K562 (cell line): ENCODE data around the gene FRMD4A. TPM values are rescaled to one million over a fixed set of nuclear protein-coding genes. Genes with fewer than 3 reads are reported as not detected.

Experiments
- ATAC-seq: fragments of 200-7000 bp; cut with Tn5 transposase; 3 replicates; pipeline ENCODE4 v1.9.1; 2020; ENCODE audit warnings: moderate library complexity
- BruUV-seq: library from RNA; stranded (reverse); fragments of 400-500 nt; replicated peaks from 2 replicates; lab custom pipeline; 2021; lab: Mats Ljungman, UMichigan
- CTCF ChIA-PET: fragments of 300-600 bp; formaldehyde crosslinking; extraction: SDS; loops from one replicate; lab custom pipeline; 2021; ENCODE audit warnings: low intra/inter-chr PET ratio; lab: Yijun Ruan, JAX
- POLR2A ChIA-PET: fragments of 300-600, 350-650 bp; sonication (Branson Sonifier 250); formaldehyde crosslinking; extraction: SDS; loops from one replicate; lab custom pipeline; 2021; ENCODE audit warnings: antibody characterized with exemption, inconsistent platforms; lab: Yijun Ruan, JAX
- DNase-seq, 4 experiments: peaks; one replicate each; pipeline versions ENCODE4 v3.0.0 to v3.0.0-alpha.2; 2011 to 2018; ENCODE audit warnings: low spot score in 3 of 4, mixed read lengths in 3 of 4; ENCODE audit errors: extremely low read depth in 1 of 4
- FAIRE-seq: peaks from 2 replicates; lab custom pipeline; 2011; peaks lifted over from hg19 to GRCh38; lab: Jason Lieb, UNC
- H2AFZ ChIP-seq: 2 replicates; pipeline ENCODE4 v1.6.0; 2011; ENCODE audit warnings: low read depth, low read length, control low read depth, inconsistent platforms
- H3K27ac ChIP-seq: fragments of 200-600 bp; 3 replicates; pipeline ENCODE4 v1.8.0; 2011; ENCODE audit warnings: low read depth, mild to moderate bottlenecking, control low read depth, inconsistent platforms, low read length, moderate library complexity, mixed read lengths; ENCODE audit errors: extremely low read depth
- H3K27me3 ChIP-seq, 2 experiments: fragments of 300-600 bp in 1 of 2; 2 replicates in 1 of 2; 3 replicates in 1 of 2; pipeline versions ENCODE4 v1.6.0 to v1.8.0; 2011; ENCODE audit warnings: inconsistent platforms in 2 of 2, low read length in 2 of 2, mild to moderate bottlenecking in 1 of 2, mixed read lengths in 1 of 2, moderate library complexity in 1 of 2; ENCODE audit not compliant: control insufficient read depth in 2 of 2, insufficient read depth in 2 of 2
- H3K36me3 ChIP-seq: fragments of 300-600 bp; 3 replicates; pipeline ENCODE4 v1.8.0; 2011; ENCODE audit warnings: mild to moderate bottlenecking, low read length, inconsistent platforms; ENCODE audit not compliant: control insufficient read depth, insufficient read depth
- H3K4me1 ChIP-seq, 2 experiments: fragments of 200-600 bp in 1 of 2; replicated peaks in 1 of 2; 2 replicates in 1 of 2; 3 replicates in 1 of 2; pipeline versions ENCODE4 v1.5.1 to v1.8.0; 2011; ENCODE audit warnings: inconsistent platforms in 2 of 2, low read length in 2 of 2, mild to moderate bottlenecking in 1 of 2, mixed read lengths in 1 of 2, moderate library complexity in 1 of 2; ENCODE audit not compliant: control insufficient read depth in 2 of 2, insufficient read depth in 2 of 2
- H3K4me2 ChIP-seq: 2 replicates; pipeline ENCODE4 v1.6.1; 2011; ENCODE audit warnings: low read length, control low read depth, inconsistent platforms, mixed read lengths; ENCODE audit not compliant: insufficient read depth
- H3K4me3 ChIP-seq: fragments of 200-600 bp; sonication (generic), shearing (Covaris generic); 2 replicates; pipeline ENCODE4 v1.5.1; 2016; ENCODE audit warnings: control low read depth, inconsistent platforms
- H3K79me2 ChIP-seq: fragments of 200-600 bp; 3 replicates; pipeline ENCODE4 v1.8.0; 2011; ENCODE audit warnings: low read length, inconsistent platforms; ENCODE audit not compliant: control insufficient read depth, insufficient read depth
- H3K9ac ChIP-seq, 2 experiments: 2 replicates each; pipeline versions ENCODE4 v1.6.0 to v1.6.1; 2011; ENCODE audit warnings: low read depth in 2 of 2, low read length in 2 of 2, control low read depth in 1 of 2, inconsistent platforms in 1 of 2, mild to moderate bottlenecking in 1 of 2, mixed read lengths in 1 of 2; ENCODE audit not compliant: insufficient read depth in 1 of 2
- H3K9me1 ChIP-seq: one replicate; pipeline ENCODE4 v1.6.0; 2011; ENCODE audit warnings: inconsistent platforms, mild to moderate bottlenecking, low read length, moderate library complexity; ENCODE audit not compliant: control insufficient read depth, insufficient read depth
- H3K9me3 ChIP-seq: replicated peaks from 2 replicates; pipeline ENCODE4 v1.5.1; 2011; ENCODE audit warnings: low read depth, low read length, inconsistent platforms; ENCODE audit not compliant: control insufficient read depth, insufficient read depth
- H4K20me1 ChIP-seq: replicated peaks from 2 replicates; pipeline ENCODE4 v1.6.1; 2011; ENCODE audit warnings: low read length, inconsistent platforms, mixed read lengths; ENCODE audit not compliant: control insufficient read depth, insufficient read depth
- ATF3 ChIP-seq, 2 experiments: fragments of 450-650 bp in 1 of 2; sonication (generic) in 1 of 2; formaldehyde crosslinking in 1 of 2; IDR thresholded peaks in 1 of 2; conservative IDR thresholded peaks in 1 of 2; 2 replicates each; pipeline versions ENCODE4 v1.6.1 to v1.8.1; 2016 to 2023; ENCODE audit warnings: mild to moderate bottlenecking in 2 of 2, moderate library complexity in 2 of 2, inconsistent platforms in 1 of 2, missing genetic modification reagents in 1 of 2
- CTCF ChIP-seq, 3 experiments: IDR thresholded peaks in 2 of 3; conservative IDR thresholded peaks in 1 of 3; 2 replicates each; pipeline ENCODE4 v1.5.1; 2011 to 2012; ENCODE audit warnings: low read length in 3 of 3, mild to moderate bottlenecking in 3 of 3, control low read depth in 2 of 3, improper control_type of control experiment in 1 of 3, inconsistent platforms in 1 of 3, low read depth in 1 of 3, mixed read lengths in 1 of 3, moderate library complexity in 1 of 3; ENCODE audit not compliant: insufficient read depth in 2 of 3
- KAT7 ChIP-seq: sonication (generic); formaldehyde crosslinking; IDR thresholded peaks from 2 replicates; pipeline ENCODE4 v1.8.0; 2022; ENCODE audit warnings: missing genetic modification reagents, mild to moderate bottlenecking, borderline replicate concordance
- MGA ChIP-seq: fragments of 450-650 bp; IDR thresholded peaks from 2 replicates; pipeline ENCODE4 v1.6.1; 2016; ENCODE audit warnings: mild to moderate bottlenecking, moderate library complexity
- PRPF4 ChIP-seq: fragments of 200-400 bp; formaldehyde crosslinking; IDR thresholded peaks from one replicate; pipeline ENCODE4 v1.6.1; 2017; ENCODE audit warnings: low read length, low read depth, mild to moderate bottlenecking; ENCODE audit not compliant: insufficient read depth, poor library complexity, severe bottlenecking
- SMARCC2 ChIP-seq: fragments of 450-650 bp; IDR thresholded peaks from 2 replicates; pipeline ENCODE4 v1.6.1; 2017; ENCODE audit warnings: antibody characterized with exemption, moderate library complexity, mild to moderate bottlenecking, low read depth
- ZBTB17 ChIP-seq: fragments of 450-650 bp; formaldehyde crosslinking; IDR thresholded peaks from 2 replicates; pipeline ENCODE4 v1.4.0; 2020; ENCODE audit warnings: mild to moderate bottlenecking
- WGBS: fragments of 100-300 bp; shearing (Covaris generic); methylation state at CpG from one replicate; pipeline ENCODE4 v1.1.6; 2016; ENCODE audit warnings: low coverage, mixed read lengths; ENCODE audit not compliant: insufficient coverage; ENCODE audit errors: missing lambda C conversion rate; 5-methylcytosine and 5-hydroxymethylcytosine counted together
- in situ Hi-C: fragments of 300-500 bp; cut with MboI; formaldehyde crosslinking; loops from 4 replicates; pipeline ENCODE4 v1.15.0; 2018; ENCODE audit warnings: inconsistent platforms, mixed read lengths
- intact Hi-C: fragments of 100-400 bp; cut with micrococcal nuclease; formaldehyde crosslinking; loops from 2 replicates; pipeline ENCODE4 v1.14.2; 2022
- polyA plus RNA-seq, 8 experiments: library from polyadenylated mRNA; depleted of rRNA in 4 of 8; stranded (reverse) in 5 of 8; unstranded in 3 of 8; fragments of >200 nt; fragmentation: Nextera tagmentation in 2 of 8; fragmentation: Illumina TruSeq in 1 of 8; extraction: Ambion mirVana in 2 of 8; extraction: Trizol in 1 of 8; gene quantifications; 2 replicates each; pipeline versions ENCODE4 v1.2.1 to v1.2.3, GENCODE V29; 2011 to 2014; ENCODE audit warnings: inconsistent platforms in 1 of 8, missing spikeins in 1 of 8
- total RNA-seq, 7 experiments: library from RNA; depleted of rRNA in 6 of 7; stranded (reverse); fragments of >200 nt in 6 of 7; fragmentation: Illumina TruSeq in 2 of 7; extraction: Trizol in 2 of 7; gene quantifications; 2 replicates each; pipeline versions ENCODE4 v1.2.1 to v1.2.3, GENCODE V29; 2011 to 2021; ENCODE audit warnings: low replicate concordance in 1 of 7

FRMD4A gene
- total and polyA plus RNA-seq, 9 of the 15 experiments (the other 6 are each of a cell fraction or from before 2014, with no cell fraction given), result 0.80 to 5.2 (median 3.0) TPM

GRCh38 chr10:14302035-14302434 is 28.7 kb downstream of the FRMD4A start:
- FAIRE-seq (peak; percentile 72), DNase-seq (peak in 2 of 4 experiments; percentile 2 to 11), ATAC-seq (no peak)
- in situ Hi-C loops (no loop called here), intact Hi-C loops (no loop called here)
- H3K4me3 ChIP-seq, result no peak overlapping the region
- no peak overlapping the region for H2AFZ ChIP-seq
- no peak overlapping the region for H3K9ac ChIP-seq
- no peak overlapping the region for H3K27ac ChIP-seq
- no peaks in the 10 kb centered on the region for H3K9me3 ChIP-seq
- CTCF ChIA-PET, result no interaction called here
- H3K27me3 ChIP-seq, result no peaks in the 10 kb centered on the region
- H3K79me2 ChIP-seq, result no peaks in the 10 kb centered on the region
- no peaks in the 10 kb centered on the region for H3K36me3 ChIP-seq
- no peak overlapping the region for H3K4me2 ChIP-seq
- H3K9me1 ChIP-seq, result no peaks in the 10 kb centered on the region
- WGBS, result 0% methylated on average over 2 of the region's 2 CpGs
- H4K20me1 ChIP-seq, result no peaks in the 10 kb centered on the region
- no TSS peak for BruUV-seq
- TF ChIP-seq MGA (no peak), PRPF4 (no peak), KAT7 (CRISPR knock-in tag) (no peak), CTCF (IDR thresholded peaks at IDR 0.05 in 2 of 3, conservative IDR thresholded peaks at IDR 0.05 in 1 of 3; ENCODE audit: insufficient read depth in 2 of 3, low read depth in 1 of 3, low read length in 3 of 3) (peak in 1 of 3 experiments; percentile 44; a peak in 2 of 6 replicates), ATF3 (IDR thresholded peaks at IDR 0.05) (no peak), ATF3 (CRISPR knock-in tag; conservative IDR thresholded peaks at IDR 0.05) (no peak), SMARCC2 (no peak), ZBTB17 (CRISPR knock-in tag) (no peak)
- POLR2A ChIA-PET, result no interaction called here
- H3K4me1 ChIP-seq, result no peaks in the 10 kb centered on the region
